IMR-90 (cell line): ENCODE data around the gene TMEM144.

Experiments
- FOS ChIP-seq: fragments of 150-350 bp; IDR thresholded peaks from 2 replicates; pipeline ENCODE4 v1.6.1; 2016; ENCODE audit warnings: low read depth, low read length
- TF ChIP-seq, protein P1 (sequence below): conservative IDR thresholded peaks from 2 replicates; pipeline ENCODE4 v1.5.1; 2012; ENCODE audit warnings: mild to moderate bottlenecking, low read depth, low read length, improper control_type of control experiment

DNA sequence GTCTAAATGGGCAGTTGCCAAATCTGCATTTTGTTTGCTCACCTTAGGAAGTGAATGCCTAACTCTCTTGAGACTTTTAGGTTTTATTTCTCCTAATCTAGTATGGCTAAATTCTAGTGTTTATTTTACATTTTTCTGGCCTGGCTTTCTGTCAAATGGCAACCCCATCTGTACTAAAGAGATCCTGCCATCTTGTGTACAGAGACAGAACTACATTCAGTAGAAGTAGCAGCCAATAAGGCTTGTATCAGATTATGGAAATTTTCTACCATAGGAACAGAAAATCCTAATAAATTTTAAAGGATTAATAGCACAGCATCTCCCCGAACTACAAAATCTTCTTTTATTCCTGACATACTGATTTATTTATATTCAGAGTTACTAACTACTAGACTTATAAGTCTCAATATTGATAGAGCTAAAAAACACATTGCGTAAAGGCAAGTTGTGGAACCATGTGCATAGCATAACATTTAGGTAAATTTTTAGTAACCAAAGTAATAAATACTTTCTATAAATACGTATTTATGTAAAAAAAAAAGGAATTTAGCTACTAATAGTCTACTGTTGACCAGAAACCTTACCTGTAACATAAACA is 45.5 kb downstream of the TMEM144 start:
- no peak for TF ChIP-seq FOS
- TF ChIP-seq, protein P1, sequence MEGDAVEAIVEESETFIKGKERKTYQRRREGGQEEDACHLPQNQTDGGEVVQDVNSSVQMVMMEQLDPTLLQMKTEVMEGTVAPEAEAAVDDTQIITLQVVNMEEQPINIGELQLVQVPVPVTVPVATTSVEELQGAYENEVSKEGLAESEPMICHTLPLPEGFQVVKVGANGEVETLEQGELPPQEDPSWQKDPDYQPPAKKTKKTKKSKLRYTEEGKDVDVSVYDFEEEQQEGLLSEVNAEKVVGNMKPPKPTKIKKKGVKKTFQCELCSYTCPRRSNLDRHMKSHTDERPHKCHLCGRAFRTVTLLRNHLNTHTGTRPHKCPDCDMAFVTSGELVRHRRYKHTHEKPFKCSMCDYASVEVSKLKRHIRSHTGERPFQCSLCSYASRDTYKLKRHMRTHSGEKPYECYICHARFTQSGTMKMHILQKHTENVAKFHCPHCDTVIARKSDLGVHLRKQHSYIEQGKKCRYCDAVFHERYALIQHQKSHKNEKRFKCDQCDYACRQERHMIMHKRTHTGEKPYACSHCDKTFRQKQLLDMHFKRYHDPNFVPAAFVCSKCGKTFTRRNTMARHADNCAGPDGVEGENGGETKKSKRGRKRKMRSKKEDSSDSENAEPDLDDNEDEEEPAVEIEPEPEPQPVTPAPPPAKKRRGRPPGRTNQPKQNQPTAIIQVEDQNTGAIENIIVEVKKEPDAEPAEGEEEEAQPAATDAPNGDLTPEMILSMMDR = peak; percentile 79
